Measurements from ENCODE around the gene GIGYF2.

DNA sequence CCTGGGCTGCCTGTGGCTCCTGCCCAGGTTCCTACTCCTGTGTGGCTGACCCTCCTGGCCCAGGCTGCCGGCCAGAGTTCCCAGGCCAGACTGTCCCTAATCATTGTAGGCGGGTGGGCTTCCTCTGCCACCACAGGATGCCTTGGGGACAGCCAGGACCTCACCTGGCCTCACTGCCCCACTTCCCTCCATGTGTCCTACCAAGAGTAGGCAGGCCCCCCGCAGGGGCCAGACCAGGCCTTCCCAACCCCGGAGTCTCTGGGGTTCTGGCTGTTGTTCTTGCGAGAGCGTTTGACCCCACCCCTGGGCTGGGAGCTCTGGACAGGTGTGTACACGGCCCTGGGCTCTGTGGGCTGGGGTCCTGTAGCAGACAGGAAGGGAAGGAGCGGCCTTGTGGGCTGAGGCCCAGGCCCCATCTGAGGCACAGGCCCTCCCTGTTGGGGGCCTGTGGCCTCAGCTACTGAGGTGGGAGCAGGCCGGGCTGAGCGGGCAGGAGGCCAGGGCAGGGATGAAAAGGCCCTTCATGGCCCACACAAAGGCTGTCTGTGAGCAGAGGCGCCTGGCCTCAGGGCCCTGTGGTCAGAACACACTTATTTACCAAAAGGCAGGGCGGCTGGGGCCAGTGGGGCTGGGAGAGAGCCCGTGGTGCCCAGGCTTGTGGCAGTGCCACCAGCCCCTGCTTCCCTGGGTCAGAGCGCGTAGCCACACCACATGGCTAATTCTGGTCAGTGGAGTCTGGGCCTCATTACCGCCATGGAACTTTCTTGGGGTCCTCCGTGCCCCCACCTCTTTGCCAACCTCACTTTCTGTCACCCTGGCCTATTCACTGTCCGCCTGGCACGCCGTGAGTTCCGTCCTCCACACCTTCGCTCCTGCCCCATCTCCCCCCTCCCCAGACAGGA, 175.0 kb downstream of the GIGYF2 start:
- no peak for TF ChIP-seq CTCF (conservative IDR thresholded peaks at IDR 0.05; ENCODE audit: low read depth, low read length)
- no peak for TF ChIP-seq RFX5 (IDR thresholded peaks at IDR 0.05; ENCODE audit: low read depth, low read length)
- TF ChIP-seq RCOR1 (IDR thresholded peaks at IDR 0.05; ENCODE audit: insufficient replicate concordance, low read length): no peak
- TF ChIP-seq, protein P1, sequence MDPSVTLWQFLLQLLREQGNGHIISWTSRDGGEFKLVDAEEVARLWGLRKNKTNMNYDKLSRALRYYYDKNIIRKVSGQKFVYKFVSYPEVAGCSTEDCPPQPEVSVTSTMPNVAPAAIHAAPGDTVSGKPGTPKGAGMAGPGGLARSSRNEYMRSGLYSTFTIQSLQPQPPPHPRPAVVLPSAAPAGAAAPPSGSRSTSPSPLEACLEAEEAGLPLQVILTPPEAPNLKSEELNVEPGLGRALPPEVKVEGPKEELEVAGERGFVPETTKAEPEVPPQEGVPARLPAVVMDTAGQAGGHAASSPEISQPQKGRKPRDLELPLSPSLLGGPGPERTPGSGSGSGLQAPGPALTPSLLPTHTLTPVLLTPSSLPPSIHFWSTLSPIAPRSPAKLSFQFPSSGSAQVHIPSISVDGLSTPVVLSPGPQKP (IDR thresholded peaks at IDR 0.05; ENCODE audit: borderline replicate concordance, low read depth, low read length): no peak
- no peak for TF ChIP-seq POLR2A (IDR thresholded peaks at IDR 0.05; ENCODE audit: low read depth, low read length)
- TF ChIP-seq MXI1 (IDR thresholded peaks at IDR 0.05; ENCODE audit: borderline replicate concordance, low read depth, low read length): no peak
- TF ChIP-seq MAZ (IDR thresholded peaks at IDR 0.05; ENCODE audit: borderline replicate concordance, low read depth, low read length): no peak
- no peak for TF ChIP-seq CEBPB (IDR thresholded peaks at IDR 0.05; ENCODE audit: low read depth, low read length)
- TF ChIP-seq MAFK (IDR thresholded peaks at IDR 0.05; ENCODE audit: low read depth, low read length): no peak
- no peak for TF ChIP-seq RAD21 (IDR thresholded peaks at IDR 0.05; ENCODE audit: low read length)
- TF ChIP-seq BHLHE40 (IDR thresholded peaks at IDR 0.05; ENCODE audit: low read depth, low read length): no peak
- no peak for TF ChIP-seq SMC3 (IDR thresholded peaks at IDR 0.05; ENCODE audit: low read depth, low read length)
- TF ChIP-seq, protein P2, sequence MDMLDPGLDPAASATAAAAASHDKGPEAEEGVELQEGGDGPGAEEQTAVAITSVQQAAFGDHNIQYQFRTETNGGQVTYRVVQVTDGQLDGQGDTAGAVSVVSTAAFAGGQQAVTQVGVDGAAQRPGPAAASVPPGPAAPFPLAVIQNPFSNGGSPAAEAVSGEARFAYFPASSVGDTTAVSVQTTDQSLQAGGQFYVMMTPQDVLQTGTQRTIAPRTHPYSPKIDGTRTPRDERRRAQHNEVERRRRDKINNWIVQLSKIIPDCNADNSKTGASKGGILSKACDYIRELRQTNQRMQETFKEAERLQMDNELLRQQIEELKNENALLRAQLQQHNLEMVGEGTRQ (IDR thresholded peaks at IDR 0.05; ENCODE audit: low read depth, low read length): no peak

Data from IMR-90 (cell line).